AG09309 (cell line): ENCODE data around the gene PTRH1.
A peak's percentile ranks its signal among the peaks of the same experiment; 100 is the strongest.
"Not testable (repeated sequence)": the region's sequence is repeated elsewhere in the genome, so short reads cannot be mapped to it uniquely, and the experiment has no call there.

Experiments
- DNase-seq: peaks from one replicate; pipeline ENCODE4 v3.0.0-alpha.2; 2010; ENCODE audit warnings: low read depth
- H3K4me3 ChIP-seq: 2 replicates; pipeline ENCODE4 v1.5.1; 2011; ENCODE audit warnings: mild to moderate bottlenecking, low read depth, low read length, moderate library complexity; ENCODE audit not compliant: control insufficient read depth
- TF ChIP-seq, protein P1 (sequence below): IDR thresholded peaks from 2 replicates; pipeline ENCODE4 v1.5.1; 2011; ENCODE audit warnings: mild to moderate bottlenecking, low read depth, low read length, inconsistent platforms; ENCODE audit not compliant: insufficient read depth, control insufficient read depth; ENCODE audit errors: missing control alignments

Gene PTRH1, protein sequence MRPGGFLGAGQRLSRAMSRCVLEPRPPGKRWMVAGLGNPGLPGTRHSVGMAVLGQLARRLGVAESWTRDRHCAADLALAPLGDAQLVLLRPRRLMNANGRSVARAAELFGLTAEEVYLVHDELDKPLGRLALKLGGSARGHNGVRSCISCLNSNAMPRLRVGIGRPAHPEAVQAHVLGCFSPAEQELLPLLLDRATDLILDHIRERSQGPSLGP

DNA sequence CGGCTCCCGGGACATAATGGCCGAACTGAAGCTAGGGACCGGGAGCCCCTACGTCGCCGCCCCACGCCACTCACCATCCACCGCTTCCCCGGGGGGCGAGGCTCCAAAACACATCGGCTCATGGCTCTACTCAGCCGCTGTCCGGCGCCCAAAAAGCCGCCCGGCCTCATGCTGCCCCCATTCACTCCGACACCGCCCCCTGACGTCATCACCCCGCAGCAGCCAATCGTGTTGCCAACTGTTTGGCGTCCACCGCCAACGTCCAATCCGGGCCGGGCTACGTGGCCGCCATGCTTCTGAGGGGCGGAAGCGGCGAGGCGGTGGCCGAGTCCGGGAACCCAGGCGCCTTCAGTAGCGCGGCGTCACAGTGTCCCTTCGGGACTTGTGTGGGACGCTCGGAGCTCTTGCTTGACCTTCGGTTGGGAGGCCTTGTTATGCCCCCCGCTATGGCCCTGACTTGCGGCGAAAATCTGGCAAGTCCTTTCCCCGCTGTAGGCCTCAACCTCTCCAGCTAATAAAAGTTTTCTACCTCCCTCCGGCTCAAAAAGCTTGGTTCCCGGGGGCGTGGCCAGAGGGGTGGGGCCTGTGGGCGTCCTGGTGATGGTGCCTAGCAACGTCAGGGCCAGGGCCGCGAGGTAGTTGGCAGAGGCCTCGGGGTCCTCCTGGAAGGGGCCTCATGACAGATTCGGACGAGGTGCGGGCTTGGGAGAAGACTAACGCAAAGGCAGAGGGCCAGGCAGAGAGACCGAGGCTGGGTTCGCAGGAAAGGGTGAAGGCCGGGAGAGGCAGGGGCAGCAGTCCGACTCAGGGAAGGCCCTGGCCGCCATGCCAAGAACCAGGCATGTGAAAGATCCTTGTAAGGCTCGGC, at the start of gene PTRH1, which contains the start of gene TTC16:
PTRH1 (minus strand) TSS at position 194 of the 868 bp plus-strand sequence; CDS start at position 170, 24 bp downstream.
TTC16 (plus strand) TSS at position 610 of the 868 bp plus-strand sequence; CDS start at position 677, 67 bp downstream.
- TF ChIP-seq, protein P1, sequence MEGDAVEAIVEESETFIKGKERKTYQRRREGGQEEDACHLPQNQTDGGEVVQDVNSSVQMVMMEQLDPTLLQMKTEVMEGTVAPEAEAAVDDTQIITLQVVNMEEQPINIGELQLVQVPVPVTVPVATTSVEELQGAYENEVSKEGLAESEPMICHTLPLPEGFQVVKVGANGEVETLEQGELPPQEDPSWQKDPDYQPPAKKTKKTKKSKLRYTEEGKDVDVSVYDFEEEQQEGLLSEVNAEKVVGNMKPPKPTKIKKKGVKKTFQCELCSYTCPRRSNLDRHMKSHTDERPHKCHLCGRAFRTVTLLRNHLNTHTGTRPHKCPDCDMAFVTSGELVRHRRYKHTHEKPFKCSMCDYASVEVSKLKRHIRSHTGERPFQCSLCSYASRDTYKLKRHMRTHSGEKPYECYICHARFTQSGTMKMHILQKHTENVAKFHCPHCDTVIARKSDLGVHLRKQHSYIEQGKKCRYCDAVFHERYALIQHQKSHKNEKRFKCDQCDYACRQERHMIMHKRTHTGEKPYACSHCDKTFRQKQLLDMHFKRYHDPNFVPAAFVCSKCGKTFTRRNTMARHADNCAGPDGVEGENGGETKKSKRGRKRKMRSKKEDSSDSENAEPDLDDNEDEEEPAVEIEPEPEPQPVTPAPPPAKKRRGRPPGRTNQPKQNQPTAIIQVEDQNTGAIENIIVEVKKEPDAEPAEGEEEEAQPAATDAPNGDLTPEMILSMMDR, result no peak
- DNase-seq, result peak; percentile 68
- peak within 1 kb of the TSS; percentile 82 for H3K4me3 ChIP-seq

DNA sequence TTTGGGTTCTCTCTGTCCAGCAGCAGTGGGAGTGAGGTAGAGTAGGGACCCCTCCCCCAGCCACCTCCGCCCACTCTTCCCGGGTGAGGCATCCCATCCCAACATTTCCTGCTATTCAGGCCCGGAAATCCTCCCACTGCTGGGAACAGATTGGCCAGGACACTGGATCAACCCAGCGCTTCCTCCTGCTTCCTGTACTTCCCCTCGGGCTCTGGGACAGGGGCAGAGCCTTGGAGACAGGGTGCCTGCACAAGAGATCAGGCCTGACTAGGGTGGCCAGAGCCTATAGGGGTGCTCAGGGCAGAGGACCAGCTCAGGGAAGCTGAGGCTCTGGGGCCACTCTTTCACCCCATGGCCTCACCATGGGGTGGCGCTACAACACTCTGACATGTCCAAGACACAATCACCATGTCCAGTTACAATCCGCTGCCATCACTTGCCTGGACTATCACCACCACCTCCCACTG, 48.5 kb upstream of the PTRH1 start:
- DNase-seq, result no peak
- TF ChIP-seq, protein P1, result peak; percentile 18
- H3K4me3 ChIP-seq, result no peak overlapping the region

DNA sequence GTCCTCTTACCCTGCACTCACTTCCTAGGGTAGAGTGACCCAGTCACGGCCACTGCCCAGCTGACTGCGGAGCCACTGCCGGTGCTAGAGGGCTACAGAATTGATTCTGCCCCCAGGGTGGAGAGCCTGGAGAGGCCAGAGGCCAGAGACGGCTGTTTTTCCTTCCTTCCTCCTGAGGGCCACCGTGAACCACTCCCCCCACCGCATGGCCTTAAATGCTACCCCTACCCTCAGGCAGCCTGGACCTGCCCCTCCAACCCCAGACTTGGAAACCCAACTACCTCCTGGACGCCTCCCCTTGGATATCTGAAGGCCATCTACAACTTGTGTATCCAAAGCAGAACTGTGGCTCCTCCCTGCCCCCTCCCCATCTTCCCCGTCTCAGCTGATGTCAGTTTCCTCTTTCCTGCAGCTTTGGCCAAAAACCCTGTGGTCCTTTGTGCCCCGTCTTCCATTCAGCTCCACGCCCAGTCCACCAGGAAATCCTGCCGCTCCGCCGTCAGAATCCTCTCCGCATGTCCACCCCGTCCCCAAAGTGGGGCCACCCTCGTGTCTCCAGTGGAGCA, 46.7 kb upstream of the PTRH1 start:
- TF ChIP-seq, protein P1, result no peak
- no peak for DNase-seq
- H3K4me3 ChIP-seq, result no peak overlapping the region

DNA sequence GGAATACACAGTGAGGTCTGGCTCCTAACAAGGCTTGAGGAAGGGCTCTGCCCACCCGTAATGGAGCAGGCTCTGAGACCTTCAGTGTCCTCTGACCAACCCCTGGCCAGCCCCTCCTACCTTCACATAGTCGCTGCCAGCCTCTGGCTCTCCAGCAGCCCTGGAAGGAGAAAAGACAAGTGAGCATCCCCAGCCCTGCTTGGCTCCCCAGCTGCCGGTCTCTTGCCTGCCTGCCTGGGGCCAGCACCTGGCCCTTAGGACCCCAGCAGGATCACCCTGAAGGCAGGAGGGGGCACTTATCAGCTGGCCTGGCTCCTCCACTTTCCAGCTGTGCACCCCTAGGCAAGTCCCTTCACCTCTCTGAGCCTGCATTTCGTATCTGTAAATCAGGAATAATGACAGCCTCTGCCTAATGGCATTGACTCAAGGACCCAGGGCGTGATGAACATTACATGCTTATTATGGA, 46.1 kb upstream of the PTRH1 start:
- TF ChIP-seq, protein P1, result no peak
- H3K4me3 ChIP-seq, result no peak overlapping the region
- no peak for DNase-seq

DNA sequence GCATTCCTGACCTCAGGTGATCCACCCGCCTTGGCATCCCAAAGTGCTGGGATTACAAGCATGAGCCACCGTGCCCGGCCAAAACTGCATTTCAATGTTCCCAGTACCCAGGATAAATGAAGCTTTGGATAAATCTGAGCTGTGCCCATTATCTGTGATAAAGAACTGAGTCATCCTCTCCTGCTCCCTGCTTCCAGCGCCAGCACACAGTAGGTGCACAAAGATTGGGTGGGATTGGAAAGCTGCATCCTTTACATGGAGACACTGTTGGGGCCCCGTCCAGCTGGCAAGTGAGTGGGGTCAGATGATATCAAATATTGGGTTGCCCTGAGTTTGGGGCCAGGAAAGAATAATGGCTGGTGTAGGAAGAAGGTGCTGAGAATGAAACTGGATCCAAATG, 45.6 kb upstream of the PTRH1 start:
- TF ChIP-seq, protein P1, result no peak
- no peak for DNase-seq
- H3K4me3 ChIP-seq, result no peak overlapping the region

DNA sequence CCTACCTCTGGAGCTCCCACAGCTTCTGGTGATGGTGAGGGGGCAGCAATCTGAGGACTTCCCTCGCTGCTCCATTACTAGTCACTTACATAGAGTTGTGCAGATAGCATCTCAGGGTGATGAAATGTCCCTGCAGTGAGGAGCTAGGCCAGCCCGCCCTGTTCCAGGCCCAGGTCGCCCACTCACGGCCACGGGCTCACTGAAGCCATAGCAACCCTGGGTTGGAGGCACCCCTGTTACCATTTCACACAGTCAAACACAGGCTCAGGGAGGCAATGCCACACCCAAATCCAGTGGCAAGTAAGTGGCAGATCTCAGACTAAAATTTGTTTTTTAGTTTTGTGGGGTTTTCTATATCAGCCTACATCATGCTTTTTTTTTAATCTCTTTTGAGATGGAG, 43.4 kb upstream of the PTRH1 start:
- no peak overlapping the region for H3K4me3 ChIP-seq
- DNase-seq, result no peak
- TF ChIP-seq, protein P1, result no peak

DNA sequence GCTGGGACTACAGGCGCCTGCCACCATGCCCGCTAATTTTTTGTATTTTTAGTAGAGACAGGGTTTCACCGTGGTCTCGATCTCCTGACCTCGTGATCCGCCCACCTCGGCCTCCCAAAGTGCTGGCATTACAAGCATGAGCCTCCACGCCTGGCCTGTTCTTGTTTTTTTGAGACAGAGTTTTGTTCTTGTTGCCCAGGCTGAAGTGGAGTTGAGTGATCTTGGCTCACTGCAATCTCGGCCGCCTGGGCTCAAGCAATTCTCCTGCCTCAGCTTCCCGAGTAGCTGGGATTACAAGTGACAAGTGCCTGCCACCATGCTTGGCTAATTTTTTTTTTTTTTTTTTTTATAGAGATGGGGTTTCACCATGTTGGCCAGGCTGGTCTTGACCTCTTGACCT, 41.3 kb upstream of the PTRH1 start:
- DNase-seq, H3K4me3 ChIP-seq: not testable (repeated sequence)
